Activated naive CD8-positive, alpha-beta T cell treated with anti-CD3 and anti-CD28 coated beads, Interleukin-2, amount 50 U/mL, for 16 hours (primary cell): Measurements from ENCODE around the gene SPATA25.
A peak's percentile ranks its signal among the peaks of the same experiment; 100 is the strongest.
"Not testable (repeated sequence)": the region's sequence is repeated elsewhere in the genome, so short reads cannot be mapped to it uniquely, and the experiment has no call there.

Experiments
- DNase-seq: peaks from one replicate; pipeline ENCODE4 v3.0.0-alpha.2; 2020; ENCODE audit warnings: low read depth, low spot score

Gene SPATA25

DNA sequence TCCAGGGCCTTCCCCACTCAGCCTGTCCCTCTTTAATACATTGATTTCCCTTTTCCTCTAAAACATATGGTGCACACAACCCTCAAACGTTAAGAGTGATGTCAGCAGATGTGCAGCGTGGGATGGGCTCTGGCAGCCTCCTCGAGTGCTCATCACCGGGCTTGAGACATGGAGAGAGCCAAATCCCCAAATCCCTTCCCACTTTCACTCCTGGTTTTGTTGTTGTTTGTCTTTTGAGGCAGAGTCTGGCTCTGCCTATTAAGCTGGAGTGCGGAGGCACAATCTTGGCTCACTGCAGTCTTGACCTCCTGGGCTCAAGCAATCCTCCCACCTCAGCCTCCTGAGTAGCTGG, 30.3 kb upstream of the SPATA25 start:
- no peak for DNase-seq

DNA sequence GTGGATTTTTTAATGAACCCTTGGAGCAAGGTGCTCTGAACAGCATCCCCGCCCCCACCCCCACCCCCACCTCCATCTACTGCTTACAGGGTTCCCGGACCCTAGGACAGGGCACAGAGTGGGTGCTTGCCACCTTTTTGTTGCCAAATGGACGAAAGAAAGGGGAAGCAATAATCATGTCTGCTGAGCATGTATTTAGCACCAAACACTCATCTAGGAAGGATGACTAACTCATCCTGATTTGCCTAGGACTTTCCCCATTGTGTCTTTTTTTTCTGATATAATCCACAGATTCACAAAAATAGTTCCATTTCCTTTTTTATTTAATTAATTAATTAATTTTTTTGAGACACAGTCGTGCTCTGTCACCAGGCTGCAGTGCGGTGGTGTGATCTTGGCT, 25.7 kb upstream of the SPATA25 start:
- no peak for DNase-seq

GRCh38 chr20:45912344-45912682, 24.9 kb upstream of the SPATA25 start:
- no peak for DNase-seq

- DNase-seq = no peak
Observed at GRCh38 chr20:45911486-45912343, 24.3 kb upstream of the SPATA25 start, which contains the start of gene PLTP. Gene PLTP, minus strand, starts transcription at chr20:45912155. Its CDS starts 703 bp downstream, at chr20:45911452.

GRCh38 chr20:45910670-45911485, 23.5 kb upstream of the SPATA25 start:
- DNase-seq = peak; percentile 95

- no peak for DNase-seq
Observed at GRCh38 chr20:45909817-45910669, 22.6 kb upstream of the SPATA25 start.

- no peak for DNase-seq
Observed at GRCh38 chr20:45909336-45909808, 21.9 kb upstream of the SPATA25 start.

DNA sequence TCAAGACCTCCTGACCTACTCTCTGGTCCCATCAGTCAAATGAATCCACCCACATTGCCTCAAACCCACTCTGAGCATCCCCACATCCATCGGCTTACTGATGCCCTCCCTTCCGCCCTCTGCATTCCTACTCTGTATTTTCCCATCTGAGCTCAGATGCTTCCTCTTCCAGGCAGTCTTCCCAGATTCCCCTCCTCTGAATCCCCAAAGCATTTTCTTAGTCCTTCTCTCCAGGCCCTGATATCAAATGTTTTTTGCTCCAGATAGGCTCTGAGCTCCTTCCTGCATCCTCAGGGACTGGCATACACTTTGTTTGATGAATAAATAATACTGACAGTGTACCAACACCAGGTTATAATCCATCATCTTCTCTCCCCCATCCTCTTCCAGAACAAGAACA, 20.7 kb upstream of the SPATA25 start:
- DNase-seq = no peak

GRCh38 chr20:45907219-45907948, 20.0 kb upstream of the SPATA25 start:
- DNase-seq = no peak

DNA sequence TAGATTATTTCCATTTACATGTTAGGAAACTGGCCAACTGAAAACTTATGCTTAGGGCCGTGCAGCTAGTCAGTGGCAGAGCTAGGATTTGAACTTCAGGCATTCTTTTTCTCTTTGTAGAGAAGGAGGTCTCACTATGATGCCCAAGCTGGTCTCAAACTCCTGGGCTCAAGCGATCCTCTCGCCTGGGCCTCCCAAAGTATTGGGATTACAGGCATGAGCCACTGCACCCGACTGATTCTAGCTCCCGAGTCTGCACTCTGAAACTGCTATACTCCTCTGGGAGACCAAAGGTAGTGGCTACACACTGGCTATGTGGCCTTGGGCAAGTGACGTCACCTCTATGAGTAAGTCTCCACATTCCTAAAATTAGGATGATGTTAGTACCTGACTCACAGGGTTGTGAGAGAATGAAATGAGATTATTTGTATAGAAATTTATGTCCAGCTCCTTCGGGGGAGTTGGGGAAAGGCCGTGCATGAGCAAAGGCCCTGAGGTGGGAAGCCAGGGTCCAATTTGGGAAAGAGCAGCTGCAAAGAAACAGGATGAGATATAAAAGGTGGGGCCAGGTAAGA, 18.2 kb upstream of the SPATA25 start:
- DNase-seq = no peak

GRCh38 chr20:45904583-45905504, 17.4 kb upstream of the SPATA25 start:
- DNase-seq = no peak

DNA sequence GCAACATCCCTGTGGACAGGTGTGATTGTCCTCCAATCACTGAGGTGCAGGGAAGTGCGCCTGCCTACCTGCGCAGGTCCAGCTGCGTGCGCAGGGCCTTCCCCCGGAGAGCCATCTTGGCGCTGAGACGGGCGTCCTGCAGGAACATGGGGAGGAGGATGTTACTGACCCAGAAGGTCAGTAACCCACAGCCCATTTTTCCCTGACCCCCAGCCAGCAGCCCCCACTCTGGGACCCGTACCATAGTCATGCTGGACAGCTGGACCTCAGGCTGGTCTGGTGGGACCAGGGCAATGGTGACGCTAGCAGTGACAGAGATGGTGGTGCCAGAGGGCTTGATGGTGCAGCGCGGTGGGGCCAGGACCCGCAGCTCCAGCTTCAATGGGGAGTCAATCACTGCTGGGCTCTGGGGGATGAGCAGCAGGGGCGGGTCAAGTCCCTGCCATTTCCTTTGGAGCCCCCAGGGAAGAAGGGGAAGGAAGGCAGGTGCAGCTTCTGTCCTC, 14.8 kb upstream of the SPATA25 start:
- DNase-seq = no peak

DNA sequence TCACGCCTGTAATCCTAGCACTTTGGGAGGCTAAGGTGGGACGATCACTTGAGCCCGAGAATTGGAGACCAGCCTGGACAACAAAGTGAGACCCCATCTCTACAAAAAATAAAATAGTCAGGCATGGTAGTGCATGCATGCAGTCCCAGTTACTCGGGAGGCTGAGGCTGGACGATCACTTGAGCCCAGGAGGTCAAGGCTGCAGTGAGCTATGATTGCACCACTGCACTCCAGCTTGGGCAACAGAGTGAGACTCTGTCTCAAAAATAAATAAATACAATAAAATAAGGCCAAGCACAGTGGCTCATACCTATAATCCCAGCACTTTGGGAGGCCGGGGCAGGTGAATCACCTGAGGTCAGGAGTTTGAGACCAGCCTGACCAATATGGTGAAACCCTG, 13.9 kb upstream of the SPATA25 start:
- DNase-seq = not testable (repeated sequence)

- no peak for DNase-seq
Observed at GRCh38 chr20:45899046-45899835, 11.8 kb upstream of the SPATA25 start.

GRCh38 chr20:45898285-45898684, 10.9 kb upstream of the SPATA25 start:
- no peak for DNase-seq

DNA sequence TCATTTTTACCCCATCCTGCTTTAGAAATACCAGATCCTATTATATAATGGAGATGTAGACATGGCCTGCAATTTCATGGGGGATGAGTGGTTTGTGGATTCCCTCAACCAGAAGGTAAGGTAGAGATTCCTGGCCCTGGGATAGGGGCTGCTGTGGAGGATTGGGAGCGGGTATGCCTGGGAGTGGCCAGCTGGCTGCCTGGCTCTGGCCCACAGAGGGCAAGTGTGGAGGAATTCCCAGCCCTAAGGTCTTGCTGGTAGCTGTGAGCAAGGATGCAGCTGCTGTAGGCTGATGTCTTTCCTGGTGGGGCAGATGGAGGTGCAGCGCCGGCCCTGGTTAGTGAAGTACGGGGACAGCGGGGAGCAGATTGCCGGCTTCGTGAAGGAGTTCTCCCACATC, 10.3 kb upstream of the SPATA25 start:
- DNase-seq = no peak

GRCh38 chr20:45897289-45897688, 9.9 kb upstream of the SPATA25 start:
- no peak for DNase-seq

- DNase-seq = no peak
Observed at GRCh38 chr20:45896641-45897161, 9.3 kb upstream of the SPATA25 start.
